SK-N-SH treated with all-trans-retinoic acid at 6 μM for 48 hours (cell line): ENCODE data around the gene NUP214.
"Not testable (repeated sequence)": the region's sequence is repeated elsewhere in the genome, so short reads cannot be mapped to it uniquely, and the experiment has no call there.

Source experiments
- ATAC-seq: fragments of 200-7000 bp; cut with Tn5 transposase; 3 replicates; pipeline ENCODE4 v1.9.1; 2020; ENCODE audit warnings: mild to moderate bottlenecking, moderate library complexity
- ARNTL ChIP-seq: fragments of 450-650 bp; formaldehyde crosslinking; IDR thresholded peaks from 2 replicates; pipeline ENCODE4 v1.5.0; 2020; ENCODE audit warnings: low read depth, mild to moderate bottlenecking, moderate library complexity, borderline replicate concordance
- BACH2 ChIP-seq: fragments of 250-450 bp; sonication (Bioruptor Pico); IDR thresholded peaks from 2 replicates; pipeline ENCODE4 v1.9.0; 2021; ENCODE audit warnings: mild to moderate bottlenecking, borderline replicate concordance
- ESRRG ChIP-seq: fragments of 250-450 bp; sonication (Bioruptor Pico); IDR thresholded peaks from 2 replicates; pipeline ENCODE4 v1.6.1; 2021; ENCODE audit warnings: mild to moderate bottlenecking
- GLIS3 ChIP-seq: fragments of 250-450 bp; sonication (Bioruptor Pico); IDR thresholded peaks from 2 replicates; pipeline ENCODE4 v1.5.0; 2020; ENCODE audit warnings: mild to moderate bottlenecking, moderate library complexity
- ISL1 ChIP-seq: fragments of 250-450 bp; sonication (Bioruptor Pico); IDR thresholded peaks from 2 replicates; pipeline ENCODE4 v2.1.2; 2022; ENCODE audit warnings: mild to moderate bottlenecking, moderate library complexity
- OSR1 ChIP-seq: fragments of 250-450 bp; sonication (Bioruptor Pico); IDR thresholded peaks from 2 replicates; pipeline ENCODE4 v1.8.0; 2022; ENCODE audit warnings: moderate library complexity, mild to moderate bottlenecking, inconsistent platforms
- PPARA ChIP-seq: fragments of 250-450 bp; sonication (Bioruptor Pico); IDR thresholded peaks from 2 replicates; pipeline ENCODE4 v1.5.0; 2020; ENCODE audit warnings: mild to moderate bottlenecking, borderline replicate concordance
- RARB ChIP-seq: fragments of 250-450 bp; sonication (Bioruptor Pico); IDR thresholded peaks from 2 replicates; pipeline ENCODE4 v1.8.0; 2021; ENCODE audit warnings: mild to moderate bottlenecking, moderate library complexity
- SNAI2 ChIP-seq: fragments of 250-450 bp; sonication (Bioruptor Pico); IDR thresholded peaks from 2 replicates; pipeline ENCODE4 v1.5.0; 2020; ENCODE audit warnings: mild to moderate bottlenecking, moderate library complexity
- TCF4 ChIP-seq: fragments of 250-450 bp; sonication (Bioruptor Pico); IDR thresholded peaks from 2 replicates; pipeline ENCODE4 v1.8.0; 2021; ENCODE audit warnings: mild to moderate bottlenecking, moderate library complexity, borderline replicate concordance
- TOX ChIP-seq: fragments of 250-450 bp; sonication (Bioruptor Pico); IDR thresholded peaks from 2 replicates; pipeline ENCODE4 v1.8.0; 2021; ENCODE audit warnings: mild to moderate bottlenecking, moderate library complexity, borderline replicate concordance
- ZC3H10 ChIP-seq: fragments of 250-450 bp; sonication (Bioruptor Pico); IDR thresholded peaks from 2 replicates; pipeline ENCODE4 v1.5.1; 2021; ENCODE audit warnings: mild to moderate bottlenecking, moderate library complexity
- ZFP30 ChIP-seq: fragments of 450-650 bp; formaldehyde crosslinking; IDR thresholded peaks from 2 replicates; pipeline ENCODE4 v1.5.0; 2022; ENCODE audit warnings: mild to moderate bottlenecking, moderate library complexity
- ZNF565 ChIP-seq: fragments of 450-650 bp; formaldehyde crosslinking; conservative IDR thresholded peaks from 2 replicates; pipeline ENCODE4 v1.5.0; 2020; ENCODE audit warnings: low read depth, mild to moderate bottlenecking, moderate library complexity
- ZNF70 ChIP-seq: fragments of 450-650 bp; formaldehyde crosslinking; IDR thresholded peaks from 2 replicates; pipeline ENCODE4 v1.5.0; 2020; ENCODE audit warnings: mild to moderate bottlenecking, moderate library complexity
- ZNF8 ChIP-seq: fragments of 450-650 bp; formaldehyde crosslinking; IDR thresholded peaks from 2 replicates; pipeline ENCODE4 v1.5.0; 2020; ENCODE audit warnings: mild to moderate bottlenecking, moderate library complexity
- TF ChIP-seq, protein P1 (sequence below): fragments of 250-450 bp; sonication (Bioruptor Pico); IDR thresholded peaks from 2 replicates; pipeline ENCODE4 v1.8.0; 2021; ENCODE audit warnings: low read depth, mild to moderate bottlenecking, moderate library complexity, borderline replicate concordance
- TF ChIP-seq, protein P2 (sequence below): fragments of 250-450 bp; sonication (Bioruptor Pico); IDR thresholded peaks from 2 replicates; pipeline ENCODE4 v1.5.0; 2020; ENCODE audit warnings: mild to moderate bottlenecking, moderate library complexity
- TF ChIP-seq, protein P3 (sequence below): fragments of 250-450 bp; sonication (Bioruptor Pico); IDR thresholded peaks from 2 replicates; pipeline ENCODE4 v1.5.1; 2020; ENCODE audit warnings: low read depth, mild to moderate bottlenecking, moderate library complexity
- TF ChIP-seq, protein P4 (sequence below): fragments of 250-450 bp; sonication (Bioruptor Pico); IDR thresholded peaks from 2 replicates; pipeline ENCODE4 v1.5.1; 2021; ENCODE audit warnings: mild to moderate bottlenecking, moderate library complexity
- TF ChIP-seq, protein P5 (sequence below): fragments of 250-450 bp; sonication (Bioruptor Pico); IDR thresholded peaks from 2 replicates; pipeline ENCODE4 v1.8.0; 2020; ENCODE audit warnings: mild to moderate bottlenecking, moderate library complexity, borderline replicate concordance

Gene NUP214

DNA sequence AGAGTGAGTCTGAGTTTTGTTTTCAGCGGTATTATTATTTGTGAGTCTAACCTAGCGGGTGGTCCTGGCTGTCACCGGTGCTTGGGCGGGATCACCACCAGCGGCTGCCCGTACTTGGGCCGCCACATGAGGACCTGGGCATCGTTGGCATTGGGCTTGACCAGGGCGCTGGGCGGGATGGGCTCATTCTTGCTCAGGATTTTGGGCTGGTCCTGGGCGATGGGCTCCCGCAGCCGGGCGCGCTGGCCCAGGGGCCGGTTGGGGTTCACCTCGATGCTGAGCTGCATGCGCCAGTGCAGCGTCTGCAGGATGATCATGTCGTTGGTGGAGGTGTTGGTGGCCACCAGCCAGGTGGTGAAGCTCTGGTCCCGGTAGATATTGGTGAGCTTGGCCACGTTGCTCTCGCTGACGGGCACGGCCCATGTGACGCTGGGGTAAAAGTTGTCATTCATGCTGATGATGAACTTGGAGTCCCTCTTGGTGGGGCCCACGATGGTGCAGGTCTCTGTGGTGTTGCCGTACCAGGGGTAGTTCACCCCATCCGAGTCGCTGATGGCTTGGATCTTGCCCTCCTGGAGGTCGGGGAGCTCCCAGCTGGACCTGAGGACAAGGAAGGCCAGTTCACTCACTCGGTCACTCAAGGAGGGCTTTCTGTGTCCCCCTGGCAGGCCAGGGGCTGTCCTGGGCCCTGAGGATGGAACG is 135.5 kb downstream of the NUP214 start:
- no peak for TF ChIP-seq OSR1 (CRISPR knock-in tag)
- no peak for TF ChIP-seq BACH2 (CRISPR knock-in tag)
- TF ChIP-seq ZNF565 (CRISPR knock-in tag) = no peak
- no peak for TF ChIP-seq TCF4 (CRISPR knock-in tag)
- TF ChIP-seq, protein P1, sequence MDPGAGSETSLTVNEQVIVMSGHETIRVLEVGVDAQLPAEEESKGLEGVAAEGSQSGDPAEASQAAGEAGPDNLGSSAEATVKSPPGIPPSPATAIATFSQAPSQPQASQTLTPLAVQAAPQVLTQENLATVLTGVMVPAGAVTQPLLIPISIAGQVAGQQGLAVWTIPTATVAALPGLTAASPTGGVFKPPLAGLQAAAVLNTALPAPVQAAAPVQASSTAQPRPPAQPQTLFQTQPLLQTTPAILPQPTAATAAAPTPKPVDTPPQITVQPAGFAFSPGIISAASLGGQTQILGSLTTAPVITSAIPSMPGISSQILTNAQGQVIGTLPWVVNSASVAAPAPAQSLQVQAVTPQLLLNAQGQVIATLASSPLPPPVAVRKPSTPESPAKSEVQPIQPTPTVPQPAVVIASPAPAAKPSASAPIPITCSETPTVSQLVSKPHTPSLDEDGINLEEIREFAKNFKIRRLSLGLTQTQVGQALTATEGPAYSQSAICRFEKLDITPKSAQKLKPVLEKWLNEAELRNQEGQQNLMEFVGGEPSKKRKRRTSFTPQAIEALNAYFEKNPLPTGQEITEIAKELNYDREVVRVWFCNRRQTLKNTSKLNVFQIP (CRISPR knock-in tag) = no peak
- TF ChIP-seq SNAI2 (CRISPR knock-in tag) = no peak
- no peak for TF ChIP-seq ZFP30 (CRISPR knock-in tag)
- TF ChIP-seq ESRRG (CRISPR knock-in tag) = no peak
- no peak for TF ChIP-seq ZC3H10
- TF ChIP-seq ARNTL = no peak
- no peak for TF ChIP-seq GLIS3 (CRISPR knock-in tag)
- TF ChIP-seq, protein P2, sequence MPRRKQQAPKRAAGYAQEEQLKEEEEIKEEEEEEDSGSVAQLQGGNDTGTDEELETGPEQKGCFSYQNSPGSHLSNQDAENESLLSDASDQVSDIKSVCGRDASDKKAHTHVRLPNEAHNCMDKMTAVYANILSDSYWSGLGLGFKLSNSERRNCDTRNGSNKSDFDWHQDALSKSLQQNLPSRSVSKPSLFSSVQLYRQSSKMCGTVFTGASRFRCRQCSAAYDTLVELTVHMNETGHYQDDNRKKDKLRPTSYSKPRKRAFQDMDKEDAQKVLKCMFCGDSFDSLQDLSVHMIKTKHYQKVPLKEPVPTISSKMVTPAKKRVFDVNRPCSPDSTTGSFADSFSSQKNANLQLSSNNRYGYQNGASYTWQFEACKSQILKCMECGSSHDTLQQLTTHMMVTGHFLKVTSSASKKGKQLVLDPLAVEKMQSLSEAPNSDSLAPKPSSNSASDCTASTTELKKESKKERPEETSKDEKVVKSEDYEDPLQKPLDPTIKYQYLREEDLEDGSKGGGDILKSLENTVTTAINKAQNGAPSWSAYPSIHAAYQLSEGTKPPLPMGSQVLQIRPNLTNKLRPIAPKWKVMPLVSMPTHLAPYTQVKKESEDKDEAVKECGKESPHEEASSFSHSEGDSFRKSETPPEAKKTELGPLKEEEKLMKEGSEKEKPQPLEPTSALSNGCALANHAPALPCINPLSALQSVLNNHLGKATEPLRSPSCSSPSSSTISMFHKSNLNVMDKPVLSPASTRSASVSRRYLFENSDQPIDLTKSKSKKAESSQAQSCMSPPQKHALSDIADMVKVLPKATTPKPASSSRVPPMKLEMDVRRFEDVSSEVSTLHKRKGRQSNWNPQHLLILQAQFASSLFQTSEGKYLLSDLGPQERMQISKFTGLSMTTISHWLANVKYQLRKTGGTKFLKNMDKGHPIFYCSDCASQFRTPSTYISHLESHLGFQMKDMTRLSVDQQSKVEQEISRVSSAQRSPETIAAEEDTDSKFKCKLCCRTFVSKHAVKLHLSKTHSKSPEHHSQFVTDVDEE (CRISPR knock-in tag) = no peak
- TF ChIP-seq, protein P3, sequence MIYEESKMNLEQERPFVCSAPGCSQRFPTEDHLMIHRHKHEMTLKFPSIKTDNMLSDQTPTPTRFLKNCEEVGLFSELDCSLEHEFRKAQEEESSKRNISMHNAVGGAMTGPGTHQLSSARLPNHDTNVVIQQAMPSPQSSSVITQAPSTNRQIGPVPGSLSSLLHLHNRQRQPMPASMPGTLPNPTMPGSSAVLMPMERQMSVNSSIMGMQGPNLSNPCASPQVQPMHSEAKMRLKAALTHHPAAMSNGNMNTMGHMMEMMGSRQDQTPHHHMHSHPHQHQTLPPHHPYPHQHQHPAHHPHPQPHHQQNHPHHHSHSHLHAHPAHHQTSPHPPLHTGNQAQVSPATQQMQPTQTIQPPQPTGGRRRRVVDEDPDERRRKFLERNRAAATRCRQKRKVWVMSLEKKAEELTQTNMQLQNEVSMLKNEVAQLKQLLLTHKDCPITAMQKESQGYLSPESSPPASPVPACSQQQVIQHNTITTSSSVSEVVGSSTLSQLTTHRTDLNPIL (CRISPR knock-in tag) = no peak
- TF ChIP-seq, all 23 proteins: peak for 0

DNA sequence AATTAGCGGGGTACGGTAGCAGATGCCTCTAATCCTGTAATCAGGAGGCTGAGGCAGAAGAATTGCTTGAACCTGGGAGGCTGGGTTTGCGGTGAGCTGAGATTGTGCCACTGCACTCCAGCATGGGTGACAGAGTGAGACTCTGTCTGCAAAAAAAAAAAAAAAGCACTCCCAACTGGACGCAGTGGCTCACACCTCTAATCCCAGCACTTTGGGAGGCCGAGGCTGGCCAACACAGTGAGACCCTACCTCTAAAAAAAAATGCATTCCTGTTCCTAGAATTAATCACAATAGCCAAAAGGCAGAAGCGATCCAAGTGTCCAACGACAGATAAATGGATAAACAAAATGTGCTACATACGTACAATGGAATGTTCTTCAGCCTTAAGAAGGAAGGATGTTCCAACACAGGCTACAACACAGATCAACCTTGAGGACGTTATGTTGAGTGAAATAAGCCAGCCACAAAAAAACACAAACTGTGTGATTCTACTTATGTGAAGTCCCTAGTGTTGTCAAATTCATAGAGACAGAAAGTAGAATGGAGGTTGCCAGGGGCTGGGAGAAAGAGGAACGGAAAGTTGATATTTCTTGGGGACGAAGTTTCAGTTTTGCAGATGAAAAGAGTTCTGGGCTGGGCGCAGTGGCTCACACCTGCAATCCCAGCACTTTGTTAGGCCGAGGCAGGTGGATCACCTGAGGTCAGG is 137.1 kb downstream of the NUP214 start:
- ATAC-seq = no peak
- TF ChIP-seq, protein P2 (CRISPR knock-in tag) = no peak
- no peak for TF ChIP-seq ZC3H10
- no peak for TF ChIP-seq BACH2 (CRISPR knock-in tag)
- TF ChIP-seq ARNTL = no peak
- no peak for TF ChIP-seq ISL1 (CRISPR knock-in tag)
- TF ChIP-seq RARB = no peak
- TF ChIP-seq, protein P1 (CRISPR knock-in tag) = no peak
- TF ChIP-seq, protein P3 (CRISPR knock-in tag) = no peak
- no peak for TF ChIP-seq OSR1 (CRISPR knock-in tag)
- no peak for TF ChIP-seq ZNF565 (CRISPR knock-in tag)
- no peak for TF ChIP-seq PPARA (CRISPR knock-in tag)
- no peak for TF ChIP-seq ZFP30 (CRISPR knock-in tag)
- no peak for TF ChIP-seq SNAI2 (CRISPR knock-in tag)
- TF ChIP-seq ZNF70 (CRISPR knock-in tag) = no peak
- TF ChIP-seq TCF4 (CRISPR knock-in tag) = no peak
- no peak for TF ChIP-seq ZNF8
- TF ChIP-seq, protein P4, sequence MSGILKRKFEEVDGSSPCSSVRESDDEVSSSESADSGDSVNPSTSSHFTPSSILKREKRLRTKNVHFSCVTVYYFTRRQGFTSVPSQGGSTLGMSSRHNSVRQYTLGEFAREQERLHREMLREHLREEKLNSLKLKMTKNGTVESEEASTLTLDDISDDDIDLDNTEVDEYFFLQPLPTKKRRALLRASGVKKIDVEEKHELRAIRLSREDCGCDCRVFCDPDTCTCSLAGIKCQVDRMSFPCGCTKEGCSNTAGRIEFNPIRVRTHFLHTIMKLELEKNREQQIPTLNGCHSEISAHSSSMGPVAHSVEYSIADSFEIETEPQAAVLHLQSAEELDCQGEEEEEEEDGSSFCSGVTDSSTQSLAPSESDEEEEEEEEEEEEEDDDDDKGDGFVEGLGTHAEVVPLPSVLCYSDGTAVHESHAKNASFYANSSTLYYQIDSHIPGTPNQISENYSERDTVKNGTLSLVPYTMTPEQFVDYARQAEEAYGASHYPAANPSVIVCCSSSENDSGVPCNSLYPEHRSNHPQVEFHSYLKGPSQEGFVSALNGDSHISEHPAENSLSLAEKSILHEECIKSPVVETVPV (CRISPR knock-in tag) = no peak
- TF ChIP-seq, protein P5, sequence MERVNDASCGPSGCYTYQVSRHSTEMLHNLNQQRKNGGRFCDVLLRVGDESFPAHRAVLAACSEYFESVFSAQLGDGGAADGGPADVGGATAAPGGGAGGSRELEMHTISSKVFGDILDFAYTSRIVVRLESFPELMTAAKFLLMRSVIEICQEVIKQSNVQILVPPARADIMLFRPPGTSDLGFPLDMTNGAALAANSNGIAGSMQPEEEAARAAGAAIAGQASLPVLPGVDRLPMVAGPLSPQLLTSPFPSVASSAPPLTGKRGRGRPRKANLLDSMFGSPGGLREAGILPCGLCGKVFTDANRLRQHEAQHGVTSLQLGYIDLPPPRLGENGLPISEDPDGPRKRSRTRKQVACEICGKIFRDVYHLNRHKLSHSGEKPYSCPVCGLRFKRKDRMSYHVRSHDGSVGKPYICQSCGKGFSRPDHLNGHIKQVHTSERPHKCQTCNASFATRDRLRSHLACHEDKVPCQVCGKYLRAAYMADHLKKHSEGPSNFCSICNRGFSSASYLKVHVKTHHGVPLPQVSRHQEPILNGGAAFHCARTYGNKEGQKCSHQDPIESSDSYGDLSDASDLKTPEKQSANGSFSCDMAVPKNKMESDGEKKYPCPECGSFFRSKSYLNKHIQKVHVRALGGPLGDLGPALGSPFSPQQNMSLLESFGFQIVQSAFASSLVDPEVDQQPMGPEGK (CRISPR knock-in tag) = no peak
- TF ChIP-seq GLIS3 (CRISPR knock-in tag) = no peak
- no peak for TF ChIP-seq TOX (CRISPR knock-in tag)

More for the DNA sequence above, 135.5 kb downstream of the NUP214 start:
- ATAC-seq = no peak

DNA sequence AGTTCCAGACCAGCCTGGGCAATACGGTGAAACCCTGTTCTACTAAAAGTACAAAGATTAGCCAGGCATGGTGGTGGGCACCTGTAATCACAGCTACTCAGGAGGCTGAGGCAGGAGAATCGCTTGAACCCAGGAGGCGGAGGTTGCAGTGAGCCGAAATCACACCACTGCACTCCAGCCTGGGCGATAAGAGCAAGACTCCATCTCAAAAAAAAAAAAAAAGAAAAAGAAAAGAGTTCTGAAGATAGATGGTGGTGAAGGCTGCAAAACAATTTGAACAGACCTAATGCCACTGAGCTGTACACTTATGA is 137.6 kb downstream of the NUP214 start:
- not testable (repeated sequence) for ATAC-seq
